HG03469 (cell line): Measurements from ENCODE around the gene DCC.

Experiments used
- ATAC-seq: cut with Tn5 transposase; IDR thresholded peaks from one replicate; pipeline ENCODE4 v1.9.1; 2021; ENCODE audit warnings: mild to moderate bottlenecking, moderate library complexity, moderate number of reproducible peaks; ENCODE audit not compliant: unreplicated experiment

The DCC gene

GRCh38 chr18:53131001-53131400, 791.0 kb downstream of the DCC start:
- no peak for ATAC-seq

- ATAC-seq = no peak
These were observed 794.7 kb downstream of the DCC start for GRCh38 chr18:53134711-53135110.

GRCh38 chr18:53135654-53136053, 795.7 kb downstream of the DCC start:
- ATAC-seq = no peak

- no peak for ATAC-seq
These were observed 799.9 kb downstream of the DCC start for GRCh38 chr18:53139746-53140500.

GRCh38 chr18:53142005-53142404, 802.0 kb downstream of the DCC start:
- no peak for ATAC-seq

GRCh38 chr18:53147472-53147871, 807.5 kb downstream of the DCC start:
- no peak for ATAC-seq

GRCh38 chr18:53148123-53148522, 808.1 kb downstream of the DCC start:
- ATAC-seq = no peak

GRCh38 chr18:53152476-53152875, 812.5 kb downstream of the DCC start:
- no peak for ATAC-seq

- ATAC-seq = no peak
These were observed 813.3 kb downstream of the DCC start for GRCh38 chr18:53153281-53153680.

- no peak for ATAC-seq
These were observed 813.8 kb downstream of the DCC start for GRCh38 chr18:53153800-53154199.

- no peak for ATAC-seq
These were observed 825.8 kb downstream of the DCC start for GRCh38 chr18:53165770-53166169.

GRCh38 chr18:53169346-53169745, 829.3 kb downstream of the DCC start:
- ATAC-seq = no peak

GRCh38 chr18:53191634-53192033, 851.6 kb downstream of the DCC start:
- ATAC-seq = no peak

GRCh38 chr18:53193870-53194269, 853.9 kb downstream of the DCC start:
- no peak for ATAC-seq

- no peak for ATAC-seq
These were observed 879.9 kb downstream of the DCC start for GRCh38 chr18:53219853-53220252.

- ATAC-seq = no peak
These were observed 884.3 kb downstream of the DCC start for GRCh38 chr18:53224128-53224778.

GRCh38 chr18:53225567-53226325, 885.7 kb downstream of the DCC start:
- ATAC-seq = no peak

GRCh38 chr18:53234610-53235009, 894.6 kb downstream of the DCC start:
- ATAC-seq = no peak

- no peak for ATAC-seq
These were observed 901.2 kb downstream of the DCC start for GRCh38 chr18:53241161-53241560.

- ATAC-seq = no peak
These were observed 913.8 kb downstream of the DCC start for GRCh38 chr18:53253789-53254188.

GRCh38 chr18:53254265-53254664, 914.3 kb downstream of the DCC start:
- no peak for ATAC-seq

GRCh38 chr18:53261241-53261640, 921.2 kb downstream of the DCC start:
- no peak for ATAC-seq
